ENCODE results near the gene HSP90AB1.

- TF ChIP-seq CTCF (IDR thresholded peaks at IDR 0.05; ENCODE audit: low read depth, low read length) (no peak), EZH2phosphoT487 (IDR thresholded peaks at IDR 0.05; ENCODE audit: low read depth) (no peak)
Measured at GRCh38 chr6:44224965-44225305, 22.0 kb upstream of the HSP90AB1 start.
